GM21423 (cell line): ENCODE results near the gene UBQLN3.

Experiments
- ATAC-seq: cut with Tn5 transposase; IDR thresholded peaks from one replicate; pipeline ENCODE4 v1.9.1; 2021; ENCODE audit warnings: mild to moderate bottlenecking, moderate library complexity; ENCODE audit not compliant: unreplicated experiment

UBQLN3 gene

DNA sequence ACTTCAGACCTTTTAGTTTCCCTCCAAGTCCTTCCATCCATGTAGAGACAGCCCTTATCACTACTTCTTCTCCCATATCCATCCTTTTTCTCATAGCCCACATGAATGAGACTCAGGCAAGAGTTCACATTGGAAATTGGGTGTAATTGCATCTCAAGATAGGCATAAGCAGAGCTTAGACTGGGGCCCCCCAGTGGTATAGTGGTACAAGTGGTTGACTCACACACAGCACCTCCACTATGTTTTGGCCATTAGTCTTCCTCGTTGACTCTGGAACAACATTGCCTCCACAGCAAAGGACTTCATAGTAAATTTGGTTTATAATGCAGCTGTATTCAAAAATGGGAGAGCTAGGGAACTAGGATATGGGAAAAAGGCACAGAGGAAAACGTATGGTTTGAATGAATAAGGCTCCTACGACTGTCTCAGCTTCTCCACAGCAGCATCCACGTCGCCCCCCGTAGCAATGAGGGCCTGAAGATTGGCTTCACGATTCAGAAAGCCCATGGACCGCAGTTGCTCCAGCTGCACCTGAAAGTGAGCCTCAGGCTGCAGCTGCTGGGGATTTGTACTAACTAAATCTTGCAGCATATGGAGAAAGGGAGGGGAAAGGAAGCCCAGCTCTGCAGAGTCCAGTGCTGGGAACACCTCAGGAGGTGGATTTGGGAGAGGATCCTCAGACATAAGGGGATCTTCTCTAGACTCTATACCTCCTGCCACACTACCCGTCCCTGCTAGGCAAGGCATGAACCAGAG is 2.4 kb downstream of the UBQLN3 start:
- no peak for ATAC-seq

GRCh38 chr11:5505363-5506048 is 4.3 kb downstream of the UBQLN3 start:
- ATAC-seq = no peak

DNA sequence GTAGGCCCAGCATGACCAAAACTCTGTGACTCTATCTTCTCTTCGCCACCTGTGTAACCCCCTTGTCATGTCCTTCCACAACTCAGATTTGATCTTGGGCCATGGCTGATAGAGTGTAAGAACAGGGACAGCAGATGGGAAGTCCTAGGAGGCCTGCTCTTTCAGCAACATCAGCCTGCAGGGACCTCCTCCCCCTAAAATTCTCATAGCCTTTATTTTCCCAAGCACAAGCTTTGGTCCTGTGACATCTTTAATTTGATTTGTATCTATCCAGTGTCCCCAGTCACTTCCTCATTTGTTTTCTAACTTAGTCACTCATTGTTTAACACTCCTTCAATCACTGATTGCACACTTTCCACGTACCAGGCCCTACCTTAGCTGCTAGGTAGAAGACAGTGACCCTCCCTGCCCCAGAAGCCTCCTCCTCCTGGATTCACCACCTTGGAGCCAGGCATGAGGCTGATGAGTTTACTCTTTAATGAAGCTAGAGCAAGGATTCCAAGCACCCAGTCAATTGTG is 5.3 kb downstream of the UBQLN3 start:
- no peak for ATAC-seq

- no peak for ATAC-seq
Observed at GRCh38 chr11:5500393-5500801, 9.4 kb downstream of the UBQLN3 start.

GRCh38 chr11:5499671-5500070 is 10.1 kb downstream of the UBQLN3 start:
- ATAC-seq = no peak

GRCh38 chr11:5489576-5490357 is 20.0 kb downstream of the UBQLN3 start:
- ATAC-seq = no peak

- no peak for ATAC-seq
Observed at GRCh38 chr11:5488798-5489399, 20.9 kb downstream of the UBQLN3 start.

DNA sequence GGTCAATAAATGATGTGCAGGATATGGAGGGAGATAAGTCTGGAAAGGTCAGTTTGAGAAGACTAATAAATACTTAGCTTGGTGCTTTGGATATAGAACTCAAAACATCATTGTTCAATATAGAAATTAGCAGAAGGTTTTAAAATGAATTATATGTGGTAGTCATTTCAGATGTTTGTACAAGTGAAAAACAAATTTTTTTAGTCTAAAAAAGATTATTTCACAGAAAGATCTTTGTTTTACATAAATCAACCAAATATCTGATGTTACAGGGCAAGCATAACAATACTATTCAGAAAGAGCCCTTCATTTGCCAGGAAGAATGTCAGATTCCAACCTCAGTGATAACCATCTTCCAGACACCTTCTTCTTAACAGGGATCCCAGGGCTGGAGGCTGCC is 21.4 kb downstream of the UBQLN3 start, which contains the start of gene OR52D1:
TSS of gene OR52D1 (plus strand) at position 301 of the 400 bp plus-strand sequence. CDS start at position 323, 22 bp downstream.
- no peak for ATAC-seq

DNA sequence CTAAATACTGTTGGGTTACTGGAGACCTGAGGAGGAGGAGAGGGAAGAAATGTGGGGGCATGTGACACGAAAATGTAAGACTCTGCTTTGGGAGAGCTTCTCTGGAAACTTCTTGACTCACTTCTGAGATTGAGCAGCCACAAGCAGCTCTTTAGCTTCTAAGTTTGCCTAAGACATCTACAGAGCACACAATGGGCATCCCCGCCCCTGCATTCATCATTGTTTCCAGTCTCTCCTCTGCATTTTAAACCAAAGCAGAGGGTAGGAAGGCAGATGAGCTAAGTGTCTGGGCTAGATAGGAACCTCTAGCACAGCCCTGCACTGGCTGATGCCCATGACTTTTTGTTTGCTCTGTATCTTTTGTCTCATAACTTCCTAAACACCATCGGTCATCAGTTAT is 23.3 kb downstream of the UBQLN3 start:
- ATAC-seq = no peak

- ATAC-seq = no peak
Observed at GRCh38 chr11:5486003-5486402, 23.8 kb downstream of the UBQLN3 start.

DNA sequence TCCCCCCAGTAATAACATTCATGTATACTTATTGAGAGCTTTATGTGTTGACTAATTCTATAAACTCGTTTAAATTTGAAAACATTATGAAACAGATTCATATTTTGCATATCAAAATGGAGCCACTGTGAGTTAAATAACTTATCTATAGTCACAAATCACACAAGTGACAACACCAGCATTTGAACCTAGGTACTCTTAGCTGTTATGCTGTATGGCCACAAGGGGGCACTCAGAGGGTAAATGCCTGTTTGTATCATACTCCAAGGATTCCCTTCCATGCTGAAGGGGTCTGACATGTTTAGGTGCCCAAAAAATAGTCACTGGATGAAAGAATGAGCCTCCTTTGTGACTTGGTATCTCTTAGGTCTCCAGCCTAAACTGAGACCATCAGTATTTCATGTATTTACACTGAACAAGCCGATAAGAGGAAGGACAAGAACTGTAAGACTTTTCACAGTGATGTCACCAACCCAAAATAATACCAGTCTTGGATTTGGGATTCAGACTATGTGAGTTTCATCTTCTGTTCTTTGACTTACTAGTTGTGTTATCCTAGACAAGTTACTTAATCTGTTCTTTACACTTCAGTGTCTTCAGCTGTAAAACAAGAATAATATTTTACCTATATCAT is 33.5 kb downstream of the UBQLN3 start:
- peak; percentile 84 for ATAC-seq

- ATAC-seq = no peak
Observed at GRCh38 chr11:5473921-5474320, 35.8 kb downstream of the UBQLN3 start.

- ATAC-seq = no peak
Observed at GRCh38 chr11:5467527-5467926, 42.2 kb downstream of the UBQLN3 start.

DNA sequence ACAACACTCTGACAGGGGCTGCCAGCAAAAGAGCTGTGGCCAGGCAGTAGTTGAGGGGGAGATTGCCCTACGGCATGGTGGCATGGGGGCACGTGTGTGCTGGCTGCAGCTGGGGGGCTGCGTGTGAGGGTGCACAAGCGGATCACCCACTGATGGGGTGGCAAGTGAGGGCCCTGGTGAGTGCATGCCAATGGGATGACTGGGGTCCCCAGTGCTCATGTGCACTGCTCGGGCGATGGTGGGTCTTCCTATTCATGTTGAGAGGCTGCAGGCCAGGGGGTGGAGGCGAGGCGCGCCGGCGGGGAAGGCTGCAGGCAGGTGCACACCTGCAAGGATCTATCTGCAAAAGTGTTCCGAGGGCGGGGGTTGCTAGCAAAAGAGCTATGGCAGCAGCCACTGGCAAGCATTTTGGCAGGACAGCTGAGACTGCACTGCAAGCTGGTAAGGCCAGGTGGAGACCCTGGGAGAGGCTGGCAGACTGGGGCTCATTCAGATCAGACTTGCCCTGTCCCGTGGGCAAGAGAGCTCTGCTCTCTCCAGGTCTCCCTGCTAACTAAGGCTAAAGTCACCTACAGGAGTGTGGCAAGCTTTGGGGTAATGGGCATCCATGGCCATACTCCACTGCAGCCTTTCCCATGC is 48.7 kb downstream of the UBQLN3 start:
- ATAC-seq = no peak
